DOHH2 (cell line): ENCODE measurements around the gene TRPV6.

Experiments used
- H3F3A ChIP-seq: fragments of 200-600 bp; sonication (generic), shearing (Covaris generic); 2 replicates; pipeline ENCODE4 v1.6.0; 2016; ENCODE audit warnings: antibody characterized with exemption, mild to moderate bottlenecking; ENCODE audit not compliant: control insufficient read depth, insufficient read depth
- H3K27ac ChIP-seq: fragments of 200-600 bp; sonication (generic); 2 replicates; pipeline ENCODE4 v1.5.1; 2014; ENCODE audit warnings: low read depth, mild to moderate bottlenecking, low read length, moderate library complexity
- H3K27me3 ChIP-seq: fragments of 200-600 bp; sonication (generic); 2 replicates; pipeline ENCODE4 v1.6.1; 2014; ENCODE audit warnings: mild to moderate bottlenecking, low read length, mixed read lengths; ENCODE audit not compliant: control insufficient read depth
- H3K36me3 ChIP-seq: fragments of 200-600 bp; sonication (generic); 2 replicates; pipeline ENCODE4 v1.6.1; 2014; ENCODE audit warnings: mild to moderate bottlenecking, low read length, moderate library complexity, mixed read lengths; ENCODE audit not compliant: control insufficient read depth
- H3K4me1 ChIP-seq: fragments of 200-600 bp; sonication (generic); 2 replicates; pipeline ENCODE4 v1.6.1; 2014; ENCODE audit warnings: mild to moderate bottlenecking, low read length, mixed read lengths; ENCODE audit not compliant: control insufficient read depth
- H3K4me2 ChIP-seq: fragments of 200-600 bp; sonication (generic); 2 replicates; pipeline ENCODE4 v1.6.0; 2014; ENCODE audit warnings: mild to moderate bottlenecking, low read length, moderate library complexity
- H3K4me3 ChIP-seq: fragments of 200-600 bp; sonication (generic); 2 replicates; pipeline ENCODE4 v1.5.1; 2014; ENCODE audit warnings: mild to moderate bottlenecking, low read length, mixed read lengths
- H3K79me2 ChIP-seq: fragments of 200-600 bp; sonication (generic); 2 replicates; pipeline ENCODE4 v1.6.1; 2014; ENCODE audit warnings: mild to moderate bottlenecking, low read length, mixed read lengths; ENCODE audit not compliant: control insufficient read depth
- H3K9me2 ChIP-seq: fragments of 200-600 bp; sonication (generic); replicated peaks from 2 replicates; pipeline ENCODE4 v1.6.1; 2014; ENCODE audit warnings: mild to moderate bottlenecking, low read length, mixed read lengths; ENCODE audit not compliant: control insufficient read depth
- H3K9me3 ChIP-seq: fragments of 200-600 bp; sonication (generic); 2 replicates; pipeline ENCODE4 v1.6.1; 2014; ENCODE audit warnings: antibody characterized with exemption, low read length, mixed read lengths; ENCODE audit not compliant: control insufficient read depth, insufficient read depth
- H4K20me1 ChIP-seq: fragments of 200-600 bp; sonication (generic); 2 replicates; pipeline ENCODE4 v1.6.0; 2014; ENCODE audit warnings: low read depth, mild to moderate bottlenecking, antibody characterized with exemption, low read length, moderate library complexity; ENCODE audit not compliant: control insufficient read depth, insufficient read depth
- EZH2phosphoT487 ChIP-seq: fragments of 200-600 bp; sonication (generic); IDR thresholded peaks from 2 replicates; pipeline ENCODE4 v1.6.1; 2017; ENCODE audit warnings: borderline replicate concordance, mild to moderate bottlenecking, antibody characterized with exemption, low read length, moderate library complexity, mixed read lengths
- TF ChIP-seq, protein P1 (sequence below): fragments of 200-600 bp; sonication (generic); IDR thresholded peaks from one replicate; pipeline ENCODE4 v1.5.1; 2014; ENCODE audit warnings: antibody characterized with exemption, mild to moderate bottlenecking, low read depth, low read length; ENCODE audit not compliant: poor library complexity, severe bottlenecking

Gene TRPV6

DNA sequence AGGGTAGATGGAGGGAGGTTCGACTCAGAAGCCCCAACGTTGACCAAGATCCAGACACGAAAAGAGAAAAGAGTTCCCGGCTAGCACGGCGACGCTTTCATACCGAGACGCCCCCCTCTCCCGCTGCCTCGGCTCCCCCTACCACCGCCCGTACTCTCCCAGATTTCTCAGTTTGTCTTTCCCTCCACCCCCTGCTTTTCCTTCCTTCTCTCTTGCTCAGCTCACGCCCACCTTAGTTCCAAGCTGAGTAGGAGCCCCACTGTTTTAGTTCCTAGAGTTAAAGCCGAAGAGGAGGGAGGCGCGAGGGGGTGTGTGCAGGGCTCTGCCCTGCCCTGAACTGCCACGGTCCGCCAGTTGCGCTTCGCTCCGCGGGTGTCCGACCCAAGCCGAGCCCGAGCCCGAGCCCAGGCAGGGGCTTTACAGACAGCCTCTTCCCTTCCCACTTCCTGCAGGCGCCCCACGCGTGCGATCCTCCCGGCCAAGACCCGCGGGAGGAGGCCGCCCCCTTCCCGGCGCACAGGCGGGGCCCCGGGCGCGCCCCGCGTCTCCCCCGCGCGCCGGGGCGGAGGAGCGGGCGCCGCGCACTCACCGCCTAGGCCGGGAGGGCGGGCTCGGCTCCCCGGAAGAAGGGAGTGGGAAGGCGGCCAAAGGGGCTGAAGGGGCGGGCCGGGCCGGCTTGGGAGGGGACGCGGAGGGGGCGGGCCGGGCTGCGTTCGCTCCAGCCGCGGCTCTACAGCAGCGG, 31.0 kb downstream of the TRPV6 start, which contains the start of gene EPHB6:
Gene EPHB6, plus strand, starts transcription at position 705 of the 742 bp plus-strand sequence. CDS start 8,152 bp downstream, outside the sequence.
- Histone ChIP-seq H4K20me1 (no peaks in the 10 kb centered on the region), H3K27me3 (peaks cover 27% of the 10 kb centered on the region), H3K27ac (peak within 1 kb of the TSS; percentile 71), H3K4me1 (peaks cover 29% of the 10 kb centered on the region), H3F3A (peaks cover 7% of the 10 kb centered on the region), H3K4me3 (peak within 1 kb of the TSS; percentile 96), H3K36me3 (no peaks in the 10 kb centered on the region), H3K4me2 (peak within 1 kb of the TSS; percentile 89), H3K9me2 (no peaks in the 10 kb centered on the region), H3K79me2 (no peaks in the 10 kb centered on the region), H3K9me3 (no peaks in the 10 kb centered on the region)
- TF ChIP-seq, protein P1, sequence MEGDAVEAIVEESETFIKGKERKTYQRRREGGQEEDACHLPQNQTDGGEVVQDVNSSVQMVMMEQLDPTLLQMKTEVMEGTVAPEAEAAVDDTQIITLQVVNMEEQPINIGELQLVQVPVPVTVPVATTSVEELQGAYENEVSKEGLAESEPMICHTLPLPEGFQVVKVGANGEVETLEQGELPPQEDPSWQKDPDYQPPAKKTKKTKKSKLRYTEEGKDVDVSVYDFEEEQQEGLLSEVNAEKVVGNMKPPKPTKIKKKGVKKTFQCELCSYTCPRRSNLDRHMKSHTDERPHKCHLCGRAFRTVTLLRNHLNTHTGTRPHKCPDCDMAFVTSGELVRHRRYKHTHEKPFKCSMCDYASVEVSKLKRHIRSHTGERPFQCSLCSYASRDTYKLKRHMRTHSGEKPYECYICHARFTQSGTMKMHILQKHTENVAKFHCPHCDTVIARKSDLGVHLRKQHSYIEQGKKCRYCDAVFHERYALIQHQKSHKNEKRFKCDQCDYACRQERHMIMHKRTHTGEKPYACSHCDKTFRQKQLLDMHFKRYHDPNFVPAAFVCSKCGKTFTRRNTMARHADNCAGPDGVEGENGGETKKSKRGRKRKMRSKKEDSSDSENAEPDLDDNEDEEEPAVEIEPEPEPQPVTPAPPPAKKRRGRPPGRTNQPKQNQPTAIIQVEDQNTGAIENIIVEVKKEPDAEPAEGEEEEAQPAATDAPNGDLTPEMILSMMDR, result no peak
- no peak for TF ChIP-seq EZH2phosphoT487

DNA sequence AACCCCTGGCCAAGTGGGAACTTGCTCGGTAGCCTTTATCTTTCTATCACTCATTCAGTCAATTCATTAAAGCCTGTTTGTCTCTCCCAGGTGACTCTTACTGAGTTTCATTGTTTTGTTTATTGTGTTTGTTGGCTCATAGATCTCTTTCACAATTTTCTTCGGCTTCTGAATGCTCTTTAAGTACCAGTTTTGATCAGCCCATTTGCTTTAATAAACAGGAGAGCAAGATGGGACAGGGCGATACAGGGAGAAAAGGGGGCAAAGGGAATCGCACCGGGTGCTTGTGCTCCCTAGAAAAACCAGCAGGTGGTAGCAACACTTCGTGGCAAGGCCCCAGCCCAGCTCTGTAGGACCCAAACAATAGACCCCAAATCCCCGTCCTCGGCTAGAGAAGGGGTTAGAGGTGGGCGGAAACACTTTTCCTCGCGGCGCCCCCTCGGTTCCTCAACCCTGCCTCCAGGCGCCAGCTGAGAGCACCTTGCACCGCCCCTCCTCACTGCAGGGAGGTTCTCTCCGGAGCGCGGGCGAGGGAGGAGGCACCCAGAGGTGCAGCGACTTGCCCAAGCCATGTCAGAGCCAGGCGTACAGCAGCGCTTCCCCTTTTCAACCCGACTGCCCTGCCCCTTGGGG, 31.7 kb downstream of the TRPV6 start:
- no peaks in the 10 kb centered on the region for H3K36me3 ChIP-seq
- no peaks in the 10 kb centered on the region for H3K79me2 ChIP-seq
- H3K9me2 ChIP-seq, result no peaks in the 10 kb centered on the region
- peaks cover 28% of the 10 kb centered on the region for H3K27me3 ChIP-seq
- H3K9me3 ChIP-seq, result no peaks in the 10 kb centered on the region
- H3K27ac ChIP-seq, result peak overlapping the region; percentile 71
- H3F3A ChIP-seq, result peaks cover 7% of the 10 kb centered on the region
- peaks cover 29% of the 10 kb centered on the region for H3K4me1 ChIP-seq
- H3K4me3 ChIP-seq, result peak overlapping the region; percentile 96
- TF ChIP-seq, protein P1, result peak; percentile 97
- TF ChIP-seq EZH2phosphoT487, result no peak
- peak overlapping the region; percentile 89 for H3K4me2 ChIP-seq
- H4K20me1 ChIP-seq, result no peaks in the 10 kb centered on the region

DNA sequence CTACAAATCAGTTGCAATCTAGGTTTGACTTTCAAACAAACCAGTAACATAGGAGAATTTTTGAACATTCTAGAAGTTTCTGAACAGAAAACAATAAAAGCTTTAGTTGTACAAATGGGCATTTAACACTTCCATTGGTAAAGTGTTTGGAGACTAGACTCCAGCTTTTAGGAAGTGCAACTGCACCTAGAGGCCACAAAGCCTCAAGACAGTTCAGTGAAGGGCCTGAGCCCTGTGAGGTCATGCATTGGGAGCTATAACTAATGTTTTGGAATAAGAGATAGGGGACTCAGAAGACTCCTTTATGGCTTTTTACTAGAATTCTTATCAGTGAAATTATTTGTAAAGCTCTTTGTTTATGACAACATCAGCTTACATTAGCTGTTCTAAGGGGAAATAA, 33.6 kb downstream of the TRPV6 start:
- Histone ChIP-seq H3F3A (peaks cover 7% of the 10 kb centered on the region), H3K36me3 (no peaks in the 10 kb centered on the region), H3K9me2 (no peaks in the 10 kb centered on the region), H3K4me3 (no peak overlapping the region), H3K27me3 (peaks cover 25% of the 10 kb centered on the region), H3K4me1 (peaks cover 29% of the 10 kb centered on the region), H3K79me2 (no peaks in the 10 kb centered on the region), H3K9me3 (no peaks in the 10 kb centered on the region), H3K27ac (no peak overlapping the region), H4K20me1 (no peaks in the 10 kb centered on the region), H3K4me2 (no peak overlapping the region)
- TF ChIP-seq, protein P1, result no peak
- no peak for TF ChIP-seq EZH2phosphoT487
